ENCODE results near the gene CNTN4.
"Not testable (repeated sequence)": the region's sequence is repeated elsewhere in the genome, so short reads cannot be mapped to it uniquely, and the experiment has no call there.

The CNTN4 gene

GRCh38 chr3:2517500-2518172 is 419.0 kb downstream of the CNTN4 start:
- DNase-seq (ENCODE audit: low read depth) = no peak

GRCh38 chr3:2523281-2523836 is 424.7 kb downstream of the CNTN4 start:
- no peak for DNase-seq (ENCODE audit: low read depth)

- DNase-seq (ENCODE audit: low read depth) = no peak
Measured at GRCh38 chr3:2525968-2526367, 427.3 kb downstream of the CNTN4 start.

- no peak for DNase-seq (ENCODE audit: low read depth)
Measured at GRCh38 chr3:2526926-2527325, 428.3 kb downstream of the CNTN4 start.

- DNase-seq (ENCODE audit: low read depth) = not testable (repeated sequence)
Measured at GRCh38 chr3:2527328-2527727, 428.7 kb downstream of the CNTN4 start.

GRCh38 chr3:2534767-2535166 is 436.1 kb downstream of the CNTN4 start:
- DNase-seq (ENCODE audit: low read depth) = not testable (repeated sequence)

- no peak for DNase-seq (ENCODE audit: low read depth)
Measured at GRCh38 chr3:2535206-2535605, 436.5 kb downstream of the CNTN4 start.

- no peak for DNase-seq (ENCODE audit: low read depth)
Measured at GRCh38 chr3:2536575-2536974, 437.9 kb downstream of the CNTN4 start.

- DNase-seq (ENCODE audit: low read depth) = no peak
Measured at GRCh38 chr3:2540115-2540514, 441.4 kb downstream of the CNTN4 start.

GRCh38 chr3:2543247-2543646 is 444.6 kb downstream of the CNTN4 start:
- DNase-seq (ENCODE audit: low read depth) = no peak

GRCh38 chr3:2544212-2544611 is 445.5 kb downstream of the CNTN4 start:
- DNase-seq (ENCODE audit: low read depth) = no peak

GRCh38 chr3:2544718-2545117 is 446.1 kb downstream of the CNTN4 start:
- no peak for DNase-seq (ENCODE audit: low read depth)

- DNase-seq (ENCODE audit: low read depth) = no peak
Measured at GRCh38 chr3:2547049-2547448, 448.4 kb downstream of the CNTN4 start.

GRCh38 chr3:2554656-2555055 is 456.0 kb downstream of the CNTN4 start:
- DNase-seq (ENCODE audit: low read depth) = no peak

- no peak for DNase-seq (ENCODE audit: low read depth)
Measured at GRCh38 chr3:2558796-2559195, 460.1 kb downstream of the CNTN4 start.

- DNase-seq (ENCODE audit: low read depth) = no peak
Measured at GRCh38 chr3:2567451-2567850, 468.8 kb downstream of the CNTN4 start.

GRCh38 chr3:2568156-2568555 is 469.5 kb downstream of the CNTN4 start:
- DNase-seq (ENCODE audit: low read depth) = no peak

- DNase-seq (ENCODE audit: low read depth) = no peak
Measured at GRCh38 chr3:2568929-2569328, 470.3 kb downstream of the CNTN4 start.

- DNase-seq (ENCODE audit: low read depth) = no peak
Measured at GRCh38 chr3:2577571-2577970, 478.9 kb downstream of the CNTN4 start.

GRCh38 chr3:2578560-2578959 is 479.9 kb downstream of the CNTN4 start:
- no peak for DNase-seq (ENCODE audit: low read depth)

GRCh38 chr3:2579206-2579605 is 480.5 kb downstream of the CNTN4 start:
- no peak for DNase-seq (ENCODE audit: low read depth)

- no peak for DNase-seq (ENCODE audit: low read depth)
Measured at GRCh38 chr3:2583046-2583445, 484.4 kb downstream of the CNTN4 start.

GRCh38 chr3:2589336-2589969 is 490.8 kb downstream of the CNTN4 start:
- DNase-seq (ENCODE audit: low read depth) = no peak

GRCh38 chr3:2595486-2595885 is 496.8 kb downstream of the CNTN4 start:
- no peak for DNase-seq (ENCODE audit: low read depth)
